ENCODE data around the gene PAGE2.

- TF ChIP-seq CTCF (IDR thresholded peaks at IDR 0.05) (no peak), POLR2A (IDR thresholded peaks at IDR 0.05) (no peak)
Observed at GRCh38 chrX:55072286-55072685, 16.5 kb upstream of the PAGE2 start.
